ENCODE data around the gene GABARAPL2.
A peak's percentile ranks its signal among the peaks of the same experiment; 100 is the strongest.

The GABARAPL2 gene

DNA sequence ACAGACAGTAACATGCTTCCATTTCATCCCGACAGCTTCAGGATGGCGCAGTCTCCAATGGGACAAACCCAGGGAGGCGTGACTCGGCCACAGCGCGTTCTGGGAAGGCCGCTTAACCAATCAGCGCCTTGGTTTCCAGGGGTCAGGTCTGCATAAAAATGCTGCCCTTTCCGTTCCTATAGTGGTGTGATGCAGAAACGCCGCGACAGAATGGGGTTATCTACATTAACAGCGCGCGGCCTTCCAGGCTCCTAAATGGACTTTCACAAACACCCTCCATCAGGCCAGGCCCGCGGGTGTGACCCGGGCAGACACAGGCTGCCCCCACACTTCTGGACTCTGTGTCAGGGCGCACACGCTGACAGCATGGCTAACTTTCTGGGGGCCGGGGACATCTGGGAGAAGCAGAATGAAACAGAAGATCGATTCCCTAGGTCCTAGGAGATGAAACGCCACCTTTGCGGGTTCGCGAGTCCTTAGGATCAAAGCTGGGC lies 10.9 kb upstream of the GABARAPL2 start:
- no peak for DNase-seq (ENCODE audit: low read depth)

GRCh38 chr16:75555707-75556430 lies 10.3 kb upstream of the GABARAPL2 start, which contains the start of gene TMEM231:
TSS of gene TMEM231 (minus strand) at chr16:75556252. CDS start at chr16:75556209, 43 bp downstream.
- DNase-seq (ENCODE audit: low read depth) = peak; percentile 95

- no peak for DNase-seq (ENCODE audit: low read depth)
Measured at GRCh38 chr16:75556431-75556950, 9.7 kb upstream of the GABARAPL2 start.

DNA sequence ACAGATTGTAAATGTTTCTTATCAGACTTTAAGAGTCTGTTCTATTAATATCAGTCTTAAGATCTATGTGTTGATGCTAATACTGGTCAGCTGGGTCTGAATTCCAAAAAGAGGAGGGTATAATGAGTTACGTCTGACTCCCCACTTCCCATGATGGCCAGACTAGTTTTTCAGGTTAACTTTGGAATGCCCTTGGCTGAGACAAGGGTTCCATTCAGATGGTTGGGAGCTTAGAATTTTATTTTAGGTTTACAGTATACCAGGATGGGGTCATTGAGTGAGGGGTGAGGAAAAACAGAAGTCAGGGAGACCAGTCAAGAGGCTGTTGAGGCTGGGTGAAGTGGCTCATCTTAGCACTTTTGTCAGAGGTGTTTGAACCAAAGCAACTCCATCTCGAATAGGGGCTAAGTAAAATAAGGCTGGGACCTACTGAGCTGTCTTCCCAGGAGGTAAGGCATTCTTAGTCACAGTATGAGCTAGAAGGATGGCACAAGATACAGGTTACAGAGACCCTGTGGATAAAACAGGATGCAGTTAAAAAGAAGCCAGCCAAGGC lies 7.3 kb upstream of the GABARAPL2 start:
- no peak for DNase-seq (ENCODE audit: low read depth)

DNA sequence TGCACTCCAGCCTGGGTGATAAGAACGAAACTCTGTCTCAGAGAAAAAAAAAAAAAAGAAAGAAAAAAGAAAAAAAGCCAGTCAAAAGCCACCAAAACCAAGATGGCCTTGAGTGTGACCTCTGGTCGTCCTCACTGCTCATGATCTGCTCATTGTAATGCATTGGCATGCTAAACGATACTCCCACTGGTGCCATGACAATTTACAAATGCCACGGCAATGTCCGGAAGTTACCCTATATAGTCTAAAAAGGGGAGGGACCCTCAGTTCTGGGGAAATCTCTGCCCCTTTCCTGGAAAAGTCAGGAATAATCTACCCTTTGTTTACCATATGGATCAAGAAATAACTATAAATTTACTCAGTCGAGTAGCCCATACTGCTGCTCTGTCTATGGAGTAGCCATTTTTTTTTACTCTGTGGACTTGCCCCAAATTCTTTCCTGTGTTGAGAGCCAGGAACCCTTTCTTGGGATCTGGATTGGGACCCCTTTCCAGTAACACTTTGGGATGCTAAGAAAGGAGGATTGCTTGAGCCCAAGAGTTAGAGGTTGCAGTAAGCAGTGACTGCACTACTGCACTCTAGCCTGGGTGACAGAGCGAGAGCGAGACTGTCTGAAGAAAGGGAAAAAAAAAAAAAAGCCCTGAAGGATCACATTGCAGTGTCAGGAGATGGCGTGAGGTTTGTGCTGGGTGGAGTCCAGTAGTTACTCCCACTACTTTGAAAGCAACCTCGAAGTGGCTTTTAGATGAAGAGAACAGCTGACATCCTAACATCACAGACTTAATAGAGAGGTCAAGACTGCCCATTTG lies 6.4 kb upstream of the GABARAPL2 start:
- no peak for DNase-seq (ENCODE audit: low read depth)

- no peak for DNase-seq (ENCODE audit: low read depth)
Measured at GRCh38 chr16:75565640-75566039, 539 bp upstream of the GABARAPL2 start.

DNA sequence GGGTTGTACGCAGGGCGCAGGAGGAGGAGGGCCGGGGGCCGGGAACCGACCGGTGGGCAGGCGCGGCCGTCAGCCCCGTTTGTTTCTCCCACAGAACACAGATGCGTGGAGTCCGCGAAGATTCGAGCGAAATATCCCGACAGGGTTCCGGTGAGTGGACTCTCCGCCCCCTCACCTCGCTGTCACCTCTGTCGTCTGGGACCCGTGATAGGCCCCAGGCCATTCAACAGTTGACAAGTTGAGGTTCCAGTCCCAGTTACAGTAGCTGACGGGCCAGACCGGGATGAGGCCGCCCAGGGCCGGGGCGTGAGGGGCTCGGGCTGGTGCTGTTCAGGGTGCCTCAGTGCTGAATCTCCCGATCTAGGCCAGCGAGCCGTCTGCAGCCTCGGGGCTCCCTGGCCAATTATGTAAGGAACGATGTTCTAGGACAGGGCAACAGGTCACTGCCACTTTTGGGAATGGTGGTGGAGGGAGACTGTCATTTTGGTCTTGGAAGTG lies 628 bp downstream of the GABARAPL2 start:
- peak; percentile 1 for DNase-seq (ENCODE audit: low read depth)

- no peak for DNase-seq (ENCODE audit: low read depth)
Measured at GRCh38 chr16:75567911-75568310, 1.7 kb downstream of the GABARAPL2 start.

- no peak for DNase-seq (ENCODE audit: low read depth)
Measured at GRCh38 chr16:75570396-75571065, 4.4 kb downstream of the GABARAPL2 start.

GRCh38 chr16:75572864-75573542 lies 6.8 kb downstream of the GABARAPL2 start:
- no peak for DNase-seq (ENCODE audit: low read depth)

DNA sequence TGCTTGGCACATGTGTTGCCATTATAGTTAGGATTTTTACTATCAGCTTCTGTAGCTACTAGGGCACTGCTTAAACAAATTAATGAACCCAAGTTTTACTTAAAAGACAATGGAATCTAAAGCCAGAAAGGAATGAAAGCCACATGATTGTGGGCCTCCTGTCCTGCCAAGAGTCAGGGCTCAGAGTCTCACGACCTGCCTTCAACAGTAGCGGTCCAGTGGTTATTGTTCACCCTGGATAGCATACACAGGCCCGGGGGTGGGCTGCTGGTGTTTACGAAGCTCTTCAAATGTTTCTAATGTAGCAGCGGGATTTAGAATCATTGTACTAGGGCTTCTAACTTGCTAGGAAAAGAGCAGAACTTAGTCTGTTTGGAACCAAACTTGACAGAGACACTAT lies 7.8 kb downstream of the GABARAPL2 start:
- DNase-seq (ENCODE audit: low read depth) = no peak

- DNase-seq (ENCODE audit: low read depth) = no peak
Measured at GRCh38 chr16:75575958-75576357, 9.8 kb downstream of the GABARAPL2 start.

GRCh38 chr16:75576384-75576811 lies 10.2 kb downstream of the GABARAPL2 start:
- DNase-seq (ENCODE audit: low read depth) = no peak

DNA sequence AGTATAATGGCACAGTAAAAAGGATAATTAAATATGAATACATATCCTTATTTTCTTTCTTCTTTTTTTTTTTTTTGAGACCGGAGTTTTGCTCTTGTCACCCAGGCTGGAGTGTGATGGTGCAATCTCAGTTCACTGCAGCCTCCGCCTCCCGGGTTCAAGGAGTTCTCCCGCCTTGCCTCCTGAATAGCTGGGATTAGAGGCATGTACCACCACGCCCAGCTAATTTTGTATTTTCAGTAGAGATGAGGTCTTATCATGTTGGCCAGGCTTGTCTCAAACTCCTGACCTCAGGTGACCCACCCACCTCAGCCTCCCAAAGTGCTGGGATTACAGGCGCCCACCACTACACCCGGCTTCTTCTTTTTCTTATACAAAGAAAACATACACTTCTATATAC lies 12.0 kb downstream of the GABARAPL2 start:
- no peak for DNase-seq (ENCODE audit: low read depth)

- no peak for DNase-seq (ENCODE audit: low read depth)
Measured at GRCh38 chr16:75578725-75579124, 12.5 kb downstream of the GABARAPL2 start.

GRCh38 chr16:75579281-75579834 lies 13.2 kb downstream of the GABARAPL2 start:
- no peak for DNase-seq (ENCODE audit: low read depth)

- DNase-seq (ENCODE audit: low read depth) = no peak
Measured at GRCh38 chr16:75584108-75584507, 17.9 kb downstream of the GABARAPL2 start.

DNA sequence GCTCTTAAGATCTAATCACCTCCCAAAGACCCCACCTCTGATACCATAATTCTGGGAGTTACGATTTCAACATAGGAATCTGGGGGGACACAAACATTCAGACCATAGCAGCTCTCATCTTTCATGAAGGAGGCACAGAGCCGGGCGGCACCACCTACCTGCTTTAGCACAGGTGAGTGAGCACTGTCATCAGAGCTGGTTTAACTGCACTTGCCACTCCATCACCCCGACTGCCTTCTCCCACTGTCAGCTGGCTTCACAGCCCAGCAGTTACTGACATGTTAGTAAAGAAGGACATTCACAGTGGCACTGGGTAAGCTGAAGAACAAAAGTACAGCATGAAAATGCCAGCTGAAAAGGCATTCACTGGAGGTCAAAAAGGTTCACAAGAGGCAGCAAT lies 22.5 kb downstream of the GABARAPL2 start:
- no peak for DNase-seq (ENCODE audit: low read depth)

DNA sequence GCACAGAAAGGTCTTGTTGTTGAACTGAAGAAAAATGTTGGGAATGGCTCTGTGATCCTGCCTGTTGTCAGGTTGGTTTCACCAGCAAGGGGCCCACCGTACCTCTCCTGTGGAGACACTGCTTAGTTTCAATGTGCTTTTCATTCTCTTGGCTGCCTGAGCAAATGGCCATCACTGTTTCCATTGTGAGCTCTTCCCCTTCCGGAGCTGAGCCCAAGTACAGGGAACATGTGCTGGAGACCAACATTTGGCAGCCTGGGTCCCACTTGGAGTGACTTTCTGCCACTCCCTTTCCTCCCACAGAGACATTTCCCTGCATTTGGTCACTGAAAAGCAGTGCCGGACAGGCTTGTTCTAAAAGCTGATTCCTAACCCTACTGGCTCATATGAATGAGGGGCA lies 23.1 kb downstream of the GABARAPL2 start:
- no peak for DNase-seq (ENCODE audit: low read depth)

GRCh38 chr16:75590920-75591843 lies 25.0 kb downstream of the GABARAPL2 start:
- DNase-seq (ENCODE audit: low read depth) = no peak

Measured in T-helper 22 cell (primary cell).